ENCODE results near the gene SULT1A3.
"Not testable (repeated sequence)": the region's sequence is repeated elsewhere in the genome, so short reads cannot be mapped to it uniquely, and the experiment has no call there.

The SULT1A3 gene

DNA sequence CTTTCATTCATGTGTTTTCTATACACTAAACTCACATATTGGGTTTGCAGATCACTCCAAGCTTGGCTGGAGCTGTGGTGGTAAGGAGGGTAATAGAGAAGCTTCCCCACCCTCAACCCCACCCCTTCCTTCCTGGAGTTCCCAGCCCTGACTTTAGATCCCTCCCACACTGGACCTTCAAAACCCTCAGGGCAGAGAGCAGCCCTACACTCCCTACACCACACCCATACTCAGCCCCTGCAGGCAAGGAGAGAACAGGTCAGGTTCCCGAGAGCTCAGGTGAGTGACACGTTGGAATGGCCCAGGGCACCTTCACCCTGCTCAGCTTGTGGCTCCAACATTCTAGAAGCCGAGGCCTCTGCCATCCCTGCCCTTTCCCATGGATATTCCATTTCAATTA lies at the start of gene SULT1A3:
Gene SULT1A3, plus strand, starts transcription at position 207 of the 400 bp plus-strand sequence. CDS start 1,474 bp downstream, outside the sequence.
- DNase-seq, result not testable (repeated sequence)

DNA sequence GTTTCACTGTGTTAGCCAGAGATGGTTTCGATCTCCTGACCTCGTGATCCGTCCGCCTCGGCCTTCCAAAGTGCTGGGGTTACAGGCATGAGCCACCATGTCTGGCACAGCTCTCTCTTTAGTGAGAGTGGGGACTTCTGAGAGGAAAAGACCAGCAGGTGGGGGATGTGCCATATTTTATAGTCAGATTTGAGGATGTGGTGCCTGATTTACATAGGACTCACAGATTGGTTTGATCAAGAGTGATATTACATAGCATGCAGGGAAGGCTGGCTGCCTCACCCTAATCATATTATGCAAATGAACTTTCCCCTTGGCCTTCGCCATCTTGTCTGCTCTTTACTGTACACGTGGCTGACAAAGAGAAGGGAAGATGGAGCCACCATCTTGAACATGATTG lies 48.0 kb upstream of the SULT1A3 start:
- no peak for DNase-seq

- DNase-seq, result no peak
Observed at GRCh38 chr16:30152517-30152916, 46.5 kb upstream of the SULT1A3 start.

- DNase-seq, result no peak
Observed at GRCh38 chr16:30155188-30155587, 43.9 kb upstream of the SULT1A3 start.

DNA sequence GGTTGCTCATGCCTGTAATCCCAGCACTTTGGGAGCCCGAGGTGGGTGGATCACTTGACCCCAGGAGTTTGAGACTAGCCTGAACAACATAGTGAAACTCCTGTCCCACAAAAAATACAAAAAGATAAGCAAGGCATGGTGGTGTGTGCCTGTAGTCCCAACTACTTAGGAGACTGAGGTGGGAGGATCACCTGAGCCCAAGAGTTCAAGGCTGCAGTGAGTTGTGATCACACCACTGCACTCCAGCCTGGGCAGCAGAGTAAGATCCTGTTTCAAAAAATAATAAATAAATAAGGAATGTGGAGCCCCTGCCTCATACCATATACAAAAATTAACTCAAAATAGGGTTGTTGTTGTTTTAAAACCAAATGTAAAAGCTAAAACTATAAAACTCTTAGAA lies 41.8 kb upstream of the SULT1A3 start:
- DNase-seq, result no peak

DNA sequence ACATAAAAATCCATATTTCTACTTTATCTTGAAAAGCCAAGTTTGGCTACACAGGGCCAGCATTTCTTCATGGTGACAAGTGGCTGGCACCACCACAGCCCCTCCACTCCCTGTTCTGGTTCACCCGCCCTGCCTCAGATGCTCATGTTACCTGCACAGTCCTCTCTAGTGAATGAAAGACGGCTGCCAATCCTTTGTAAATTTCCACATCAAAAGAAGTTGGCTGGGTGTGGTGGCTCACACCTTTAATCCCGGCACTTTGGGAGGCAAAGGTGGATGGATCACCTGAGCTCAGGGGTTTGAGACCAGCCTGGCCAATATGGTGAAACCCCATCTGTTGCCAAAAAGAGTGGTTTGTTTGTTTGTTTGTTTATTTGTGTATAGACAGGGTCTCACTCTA lies 35.5 kb upstream of the SULT1A3 start:
- DNase-seq, result no peak

DNA sequence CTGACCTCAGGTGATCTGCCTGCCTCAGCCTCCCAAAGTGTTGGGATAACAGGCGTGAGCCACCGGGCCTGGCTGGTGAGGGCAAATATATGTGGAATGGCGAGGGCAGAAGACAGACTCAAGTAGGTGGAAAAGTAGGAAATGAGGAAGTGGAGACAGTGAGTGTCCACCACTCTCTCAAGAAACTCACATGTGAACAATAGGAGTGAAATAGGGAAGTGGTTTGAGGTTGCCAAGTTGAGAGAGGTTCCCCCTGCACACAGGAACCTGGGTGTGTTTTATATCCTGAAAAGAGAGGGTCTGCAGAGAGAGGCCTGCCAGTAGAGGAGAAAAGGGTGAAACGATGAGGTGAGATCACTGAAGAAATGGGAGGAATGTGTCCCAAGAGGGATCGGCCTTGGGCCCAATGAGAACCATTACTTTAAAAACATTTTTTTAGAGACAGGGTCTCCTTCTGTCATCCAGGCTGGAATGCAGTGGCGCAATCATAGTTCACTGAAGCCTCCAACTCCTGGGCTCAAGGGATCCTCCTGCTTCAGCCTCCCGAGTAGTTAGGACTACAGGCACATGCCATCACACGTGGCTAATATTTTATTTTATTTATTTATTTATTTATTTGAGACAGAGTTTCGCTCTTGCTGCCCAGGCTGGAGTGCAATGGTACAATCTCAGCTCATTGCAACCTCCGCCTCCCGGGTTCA lies 32.7 kb upstream of the SULT1A3 start:
- no peak for DNase-seq

DNA sequence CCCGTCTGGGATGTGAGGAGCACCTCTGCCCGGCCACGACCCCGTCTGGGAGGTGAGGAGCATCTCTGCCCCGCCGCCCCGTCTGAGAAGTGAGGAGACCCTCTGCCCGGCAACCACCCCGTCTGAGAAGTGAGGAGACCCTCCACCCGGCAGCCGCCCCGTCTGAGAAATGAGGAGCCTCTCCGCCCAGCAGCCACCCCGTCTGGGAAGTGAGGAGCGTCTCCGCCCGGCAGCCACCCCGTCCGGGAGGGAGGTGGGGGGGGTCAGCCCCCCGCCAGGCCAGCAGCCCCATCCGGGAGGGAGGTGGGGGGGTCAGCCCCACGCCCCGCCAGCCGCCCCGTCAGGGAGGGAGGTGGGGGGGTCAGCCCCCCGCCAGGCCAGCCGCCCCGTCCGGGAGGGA lies 30.3 kb upstream of the SULT1A3 start:
- not testable (repeated sequence) for DNase-seq

DNA sequence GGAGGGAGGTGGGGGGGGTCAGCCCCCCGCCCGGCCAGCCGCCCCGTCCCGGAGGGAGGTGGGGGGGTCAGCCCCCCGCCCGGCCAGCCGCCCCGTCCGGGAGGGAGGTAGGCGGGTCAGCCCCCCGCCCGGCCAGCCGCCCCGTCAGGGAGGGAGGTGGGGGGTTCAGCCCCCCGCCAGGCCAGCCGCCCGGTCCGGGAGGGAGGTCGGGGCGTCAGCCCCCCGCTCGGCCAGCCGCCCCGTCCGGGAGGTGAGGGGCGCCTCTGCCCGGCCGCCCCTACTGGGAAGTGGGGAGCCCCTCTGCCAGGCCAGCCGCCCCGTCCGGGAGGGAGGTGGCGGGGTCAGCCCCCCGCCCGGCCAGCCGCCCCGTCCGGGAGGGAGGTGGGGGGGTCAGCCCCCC lies 29.6 kb upstream of the SULT1A3 start:
- not testable (repeated sequence) for DNase-seq

DNA sequence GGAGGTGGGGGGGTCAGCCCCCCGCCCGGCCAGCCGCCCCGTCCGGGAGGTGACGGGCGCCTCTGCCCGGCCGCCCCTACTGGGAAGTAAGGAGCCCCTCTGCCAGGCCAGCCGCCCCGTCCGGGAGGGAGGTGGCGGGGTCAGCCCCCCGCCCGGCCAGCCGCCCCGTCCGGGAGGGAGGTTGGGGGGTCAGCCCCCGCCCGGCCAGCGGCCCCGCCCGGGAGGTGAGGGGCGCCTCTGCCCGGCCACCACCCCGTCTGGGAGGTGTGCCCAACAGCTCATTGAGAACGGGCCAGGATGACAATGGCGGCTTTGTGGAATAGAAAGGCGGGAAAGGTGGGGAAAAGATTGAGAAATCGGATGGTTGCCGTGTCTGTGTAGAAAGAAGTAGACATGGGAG lies 28.9 kb upstream of the SULT1A3 start:
- DNase-seq, result not testable (repeated sequence)

DNA sequence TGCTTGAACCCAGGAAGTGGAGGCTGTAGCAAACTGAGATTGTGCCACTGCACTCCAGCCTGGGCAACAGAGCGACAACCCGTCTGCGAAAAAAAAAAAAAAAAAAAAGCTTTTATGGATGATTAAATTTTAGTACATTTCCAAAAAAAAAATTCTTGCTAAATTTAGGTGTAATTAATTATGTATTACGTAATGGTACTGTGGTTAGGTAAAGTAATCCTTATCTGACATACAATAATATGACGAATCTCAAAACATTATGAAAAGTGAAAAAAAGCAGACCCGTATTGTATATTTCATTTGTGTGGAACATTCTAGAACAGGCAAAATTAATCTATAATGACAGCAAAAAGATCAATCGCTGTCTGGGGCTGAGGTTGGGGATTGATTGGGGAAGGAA lies 26.0 kb upstream of the SULT1A3 start:
- DNase-seq, result no peak

DNA sequence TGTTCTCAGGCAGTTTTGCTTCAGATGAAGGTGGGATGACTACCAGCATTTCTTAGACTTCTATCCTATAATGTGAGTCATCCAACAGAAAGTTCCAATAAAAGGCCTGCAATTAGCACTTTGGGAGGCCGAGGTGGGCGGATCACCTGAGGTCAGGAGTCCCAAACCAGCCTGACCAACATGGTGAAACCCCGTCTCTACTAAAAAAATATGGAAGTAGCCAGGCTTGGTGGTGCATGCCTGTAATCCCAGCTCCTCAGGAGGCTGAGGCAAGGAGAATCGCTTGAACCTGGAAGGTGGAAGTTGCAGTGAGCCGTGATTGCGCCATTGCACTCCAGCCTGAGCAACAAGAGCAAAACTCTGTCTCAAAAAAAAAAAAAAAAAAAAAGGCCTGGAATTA lies 22.2 kb upstream of the SULT1A3 start:
- DNase-seq, result not testable (repeated sequence)

DNA sequence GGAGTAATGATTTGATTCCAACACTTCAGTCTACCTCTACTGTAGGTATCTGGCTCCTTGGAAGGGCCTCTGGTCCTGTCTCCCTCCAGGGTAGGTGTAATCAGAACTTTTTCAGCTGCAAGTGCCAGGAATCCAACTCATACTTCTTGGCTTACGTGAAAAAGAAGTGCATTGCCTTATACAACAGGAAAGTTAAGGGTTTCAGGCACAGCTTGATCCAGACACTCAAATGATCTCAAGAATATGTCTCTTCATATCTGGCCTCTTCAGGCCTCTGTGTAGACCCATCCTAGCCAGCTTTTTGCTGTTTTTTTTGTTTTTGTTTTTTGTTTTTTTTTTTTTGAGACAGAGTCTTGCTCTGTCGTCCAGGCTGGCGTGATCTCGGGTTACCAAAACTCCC lies 19.9 kb upstream of the SULT1A3 start:
- DNase-seq, result no peak

- DNase-seq, result no peak
Observed at GRCh38 chr16:30179931-30180330, 19.1 kb upstream of the SULT1A3 start.

GRCh38 chr16:30180741-30181140 lies 18.3 kb upstream of the SULT1A3 start:
- DNase-seq, result no peak

DNA sequence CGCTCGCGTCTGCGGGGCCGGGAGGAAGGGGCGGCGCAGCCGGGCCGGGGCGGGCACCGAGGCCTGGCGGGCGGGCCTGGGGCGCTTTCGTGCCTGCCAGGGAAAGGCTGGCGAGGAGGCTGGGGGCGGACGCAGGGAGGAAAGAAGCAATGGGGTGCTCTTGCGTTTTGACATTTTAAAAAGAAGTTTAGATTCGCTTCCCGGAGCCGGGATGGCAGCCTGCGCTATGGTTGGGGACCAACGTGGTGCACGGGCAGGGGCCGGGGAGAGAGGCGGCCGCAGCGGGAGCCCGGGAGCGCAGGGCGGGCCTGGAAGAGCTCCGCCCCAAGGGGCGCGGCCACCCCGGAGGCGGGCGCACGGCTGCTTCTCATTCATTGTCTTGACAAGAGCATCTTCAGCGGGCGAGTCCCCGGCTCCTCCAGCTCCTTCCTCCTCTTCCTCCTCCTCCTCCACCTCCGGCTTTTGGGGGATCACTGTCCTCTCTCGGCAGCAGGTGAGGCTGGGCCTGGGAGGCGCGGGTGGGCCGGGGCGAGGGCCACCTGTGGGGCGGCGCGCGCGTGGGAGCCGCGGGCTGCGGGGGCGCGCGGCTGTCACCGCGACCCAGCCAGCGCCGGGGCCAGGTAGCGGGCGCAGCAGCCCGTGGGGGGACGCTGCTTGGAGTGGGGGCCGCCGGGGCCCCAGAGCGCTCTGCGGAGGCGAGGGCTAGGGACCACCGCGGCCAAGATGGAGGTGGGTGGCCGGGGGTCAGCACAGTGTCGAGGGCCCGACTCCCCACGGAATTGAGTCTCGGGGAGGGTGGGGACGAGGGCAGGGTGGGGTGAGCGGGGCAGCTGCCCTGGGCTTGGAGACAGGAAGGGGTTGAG lies 15.6 kb upstream of the SULT1A3 start, which contains the start of gene CORO1A:
Gene CORO1A, plus strand, starts transcription at position 370 of the 863 bp plus-strand sequence. CDS start 1,608 bp downstream, outside the sequence.
- peak; percentile 68 for DNase-seq

DNA sequence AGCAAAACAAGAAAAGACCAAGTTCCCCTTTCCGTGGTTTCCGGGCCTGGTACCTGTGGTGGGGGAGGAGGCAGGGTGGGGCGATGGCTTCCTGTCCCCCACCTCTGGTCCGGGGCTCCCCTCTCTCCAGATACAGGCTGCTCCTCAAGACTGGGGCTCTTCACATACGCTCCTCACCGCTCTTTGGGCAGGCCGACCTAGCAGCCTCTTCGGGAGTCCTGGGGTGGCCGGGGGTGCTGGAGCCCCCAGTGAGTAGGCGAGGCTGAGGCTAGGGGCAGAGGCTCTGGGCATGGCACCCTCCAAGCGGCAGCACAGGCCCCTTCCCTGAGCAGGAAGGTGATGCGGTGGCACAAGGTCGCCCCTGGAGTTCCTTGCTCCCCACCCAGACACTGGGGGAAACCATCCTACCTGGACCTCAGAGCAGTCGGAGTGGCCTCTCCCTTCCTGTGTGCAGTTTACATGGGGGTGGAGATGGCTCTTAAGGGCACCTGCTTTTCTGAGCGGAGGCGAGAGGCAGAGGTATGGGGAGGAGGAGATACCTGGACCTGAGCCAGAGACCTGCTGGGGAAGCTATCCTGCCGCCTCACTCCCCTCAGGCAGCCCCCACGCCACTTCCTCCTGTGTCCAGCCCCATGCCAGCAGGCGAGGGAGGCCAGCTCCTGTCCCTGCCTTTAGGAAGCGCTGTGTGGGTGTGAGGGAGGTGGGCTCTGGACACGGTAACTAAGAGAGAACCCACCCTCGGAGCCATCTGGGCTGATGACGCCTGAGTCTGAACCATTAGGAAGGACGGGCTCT lies 14.8 kb upstream of the SULT1A3 start:
- DNase-seq, result peak; percentile 73

- no peak for DNase-seq
Observed at GRCh38 chr16:30184891-30185682, 14.0 kb upstream of the SULT1A3 start.

GRCh38 chr16:30185683-30186421 lies 13.2 kb upstream of the SULT1A3 start:
- no peak for DNase-seq

GRCh38 chr16:30186444-30186781 lies 12.6 kb upstream of the SULT1A3 start:
- no peak for DNase-seq

DNA sequence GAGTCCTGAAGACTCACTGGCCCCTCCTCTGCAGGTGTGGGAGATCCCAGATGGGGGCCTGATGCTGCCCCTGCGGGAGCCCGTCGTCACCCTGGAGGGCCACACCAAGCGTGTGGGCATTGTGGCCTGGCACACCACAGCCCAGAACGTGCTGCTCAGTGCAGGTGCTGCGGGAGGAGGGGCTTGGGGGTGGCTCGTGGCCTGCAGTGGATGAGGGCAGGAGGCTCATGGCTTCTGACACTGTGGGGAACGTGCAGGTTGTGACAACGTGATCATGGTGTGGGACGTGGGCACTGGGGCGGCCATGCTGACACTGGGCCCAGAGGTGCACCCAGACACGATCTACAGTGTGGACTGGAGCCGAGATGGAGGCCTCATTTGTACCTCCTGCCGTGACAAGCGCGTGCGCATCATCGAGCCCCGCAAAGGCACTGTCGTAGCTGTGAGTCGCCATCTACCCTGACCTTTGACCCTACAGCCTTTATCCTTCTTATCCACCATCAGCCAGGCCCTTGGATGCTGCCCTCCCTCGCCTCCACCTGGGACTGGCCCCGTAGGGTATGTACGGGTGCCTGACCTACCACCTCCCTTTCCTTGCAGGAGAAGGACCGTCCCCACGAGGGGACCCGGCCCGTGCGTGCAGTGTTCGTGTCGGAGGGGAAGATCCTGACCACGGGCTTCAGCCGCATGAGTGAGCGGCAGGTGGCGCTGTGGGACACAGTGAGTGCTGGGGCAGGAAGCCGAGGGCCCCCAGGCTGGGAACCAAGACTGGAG lies 12.1 kb upstream of the SULT1A3 start:
- no peak for DNase-seq

Measured in NCI-H1105 treated with DMSO at 0.1 percent for 48 hours (cell line).